ENCODE measurements around the gene SHANK2. TPM values are rescaled to one million over a fixed set of nuclear protein-coding genes. Genes with fewer than 3 reads are reported as not detected.

The SHANK2 gene
- total RNA-seq, 2 donors from 2014 or later = 22.3 to 49.6 TPM

DNA sequence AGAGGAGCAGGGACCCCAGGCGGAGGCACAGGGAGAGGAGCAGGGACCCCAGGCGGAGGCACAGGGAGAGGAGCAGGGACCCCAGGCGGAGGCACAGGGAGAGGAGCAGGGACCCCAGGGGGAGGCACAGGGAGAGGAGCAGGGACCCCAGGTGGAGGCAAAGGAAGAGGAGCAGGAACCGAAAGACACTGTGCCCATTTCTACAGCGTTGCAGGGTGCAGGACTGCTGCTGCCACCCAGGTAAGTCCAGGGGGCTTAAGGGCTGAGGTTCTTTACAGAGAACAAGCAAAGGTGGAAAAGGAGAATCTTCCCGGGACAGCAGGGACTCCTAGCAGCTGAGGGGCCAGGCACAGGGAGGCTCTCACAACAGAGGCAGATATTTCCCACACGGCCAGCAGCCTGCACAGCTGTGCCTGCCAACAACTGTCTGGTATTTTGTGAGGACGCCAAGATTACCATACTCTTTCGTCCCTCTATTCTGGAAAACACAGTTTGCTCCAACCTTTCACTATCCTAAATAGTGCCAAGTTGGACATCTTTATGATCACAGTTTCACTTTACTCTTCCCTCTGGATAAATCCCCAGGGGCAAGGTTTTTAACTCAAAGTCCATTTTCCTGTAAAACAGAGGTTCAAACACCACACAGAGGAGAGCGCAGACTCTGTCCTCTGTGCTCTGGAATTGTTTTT, 39.4 kb downstream of the SHANK2 start:
- H3K27me3 Mint-ChIP-seq (ENCODE audit: insufficient read depth) = no peaks in the 10 kb centered on the region
- Histone ChIP-seq H3K9me3 (ENCODE audit: control insufficient read depth, low read length) (no peaks in the 10 kb centered on the region), H3K4me3 (ENCODE audit: low read length) (no peak overlapping the region), H3K9ac (ENCODE audit: extremely low read depth, low read length, poor library complexity, severe bottlenecking) (no peak overlapping the region), H3K4me1 (ENCODE audit: control insufficient read depth, insufficient read depth, low read length) (no peaks in the 10 kb centered on the region), H3K36me3 (ENCODE audit: control insufficient read depth, insufficient read depth, low read length) (no peaks in the 10 kb centered on the region), H3K27me3 (ENCODE audit: control insufficient read depth, insufficient read depth, low read length, poor library complexity, severe bottlenecking) (no peaks in the 10 kb centered on the region), H3K27ac (ENCODE audit: low read depth, low read length) (no peak overlapping the region)
- peaks cover 3% of the 10 kb centered on the region for H3K4me1 Mint-ChIP-seq
- TF ChIP-seq, protein P1, sequence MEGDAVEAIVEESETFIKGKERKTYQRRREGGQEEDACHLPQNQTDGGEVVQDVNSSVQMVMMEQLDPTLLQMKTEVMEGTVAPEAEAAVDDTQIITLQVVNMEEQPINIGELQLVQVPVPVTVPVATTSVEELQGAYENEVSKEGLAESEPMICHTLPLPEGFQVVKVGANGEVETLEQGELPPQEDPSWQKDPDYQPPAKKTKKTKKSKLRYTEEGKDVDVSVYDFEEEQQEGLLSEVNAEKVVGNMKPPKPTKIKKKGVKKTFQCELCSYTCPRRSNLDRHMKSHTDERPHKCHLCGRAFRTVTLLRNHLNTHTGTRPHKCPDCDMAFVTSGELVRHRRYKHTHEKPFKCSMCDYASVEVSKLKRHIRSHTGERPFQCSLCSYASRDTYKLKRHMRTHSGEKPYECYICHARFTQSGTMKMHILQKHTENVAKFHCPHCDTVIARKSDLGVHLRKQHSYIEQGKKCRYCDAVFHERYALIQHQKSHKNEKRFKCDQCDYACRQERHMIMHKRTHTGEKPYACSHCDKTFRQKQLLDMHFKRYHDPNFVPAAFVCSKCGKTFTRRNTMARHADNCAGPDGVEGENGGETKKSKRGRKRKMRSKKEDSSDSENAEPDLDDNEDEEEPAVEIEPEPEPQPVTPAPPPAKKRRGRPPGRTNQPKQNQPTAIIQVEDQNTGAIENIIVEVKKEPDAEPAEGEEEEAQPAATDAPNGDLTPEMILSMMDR (conservative IDR thresholded peaks at IDR 0.05) = no peak
- 88 to 90% methylated on average over 8 to 10 of the region's 10 CpGs for WGBS, 2 experiments (ENCODE audit: insufficient coverage in 1 of 2, insufficient read length in 1 of 2)
- peaks cover 23% of the 10 kb centered on the region for H3K36me3 Mint-ChIP-seq (ENCODE audit: low read depth)
- no peak overlapping the region for H3K27ac Mint-ChIP-seq
- peak; percentile 36 for DNase-seq
- H3K9me3 Mint-ChIP-seq = peaks cover 4% of the 10 kb centered on the region
- H3K4me3 Mint-ChIP-seq = no peak overlapping the region

DNA sequence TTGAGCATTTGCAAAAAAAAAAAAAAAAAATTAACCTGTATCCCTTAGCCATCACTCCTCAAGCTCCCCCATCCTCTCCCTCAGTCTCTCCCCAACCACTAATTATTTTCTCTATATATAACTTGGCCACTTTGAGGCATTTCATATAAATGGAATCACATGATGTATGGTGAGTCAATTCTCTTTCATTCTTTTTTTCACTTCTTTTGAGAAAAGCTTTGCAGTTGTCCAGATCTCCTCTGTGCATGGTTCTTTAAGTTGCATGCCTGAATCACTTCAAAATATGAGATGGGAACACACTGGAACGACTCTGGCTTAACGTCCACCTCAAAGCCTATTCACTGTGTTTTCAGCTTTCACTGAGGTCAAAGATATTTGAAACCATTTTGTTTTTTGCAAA, 40.7 kb downstream of the SHANK2 start:
- Histone ChIP-seq H3K4me1 (ENCODE audit: control insufficient read depth, insufficient read depth, low read length) (no peaks in the 10 kb centered on the region), H3K4me3 (ENCODE audit: low read length) (no peak overlapping the region), H3K27ac (ENCODE audit: low read depth, low read length) (no peak overlapping the region), H3K9ac (ENCODE audit: extremely low read depth, low read length, poor library complexity, severe bottlenecking) (no peak overlapping the region), H3K27me3 (ENCODE audit: control insufficient read depth, insufficient read depth, low read length, poor library complexity, severe bottlenecking) (no peaks in the 10 kb centered on the region), H3K36me3 (ENCODE audit: control insufficient read depth, insufficient read depth, low read length) (no peaks in the 10 kb centered on the region), H3K9me3 (ENCODE audit: control insufficient read depth, low read length) (no peaks in the 10 kb centered on the region)
- no peak overlapping the region for H3K4me3 Mint-ChIP-seq
- H3K4me1 Mint-ChIP-seq = peaks cover 6% of the 10 kb centered on the region
- no peak overlapping the region for H3K27ac Mint-ChIP-seq
- no peak for DNase-seq
- H3K36me3 Mint-ChIP-seq (ENCODE audit: low read depth) = peaks cover 23% of the 10 kb centered on the region
- H3K27me3 Mint-ChIP-seq (ENCODE audit: insufficient read depth) = no peaks in the 10 kb centered on the region
- TF ChIP-seq, protein P1 (conservative IDR thresholded peaks at IDR 0.05) = no peak
- H3K9me3 Mint-ChIP-seq = peaks cover 4% of the 10 kb centered on the region
- WGBS, 2 experiments (ENCODE audit: insufficient coverage in 1 of 2, insufficient read length in 1 of 2) = 91 to 94% methylated on average over 2 of the region's 2 CpGs

DNA sequence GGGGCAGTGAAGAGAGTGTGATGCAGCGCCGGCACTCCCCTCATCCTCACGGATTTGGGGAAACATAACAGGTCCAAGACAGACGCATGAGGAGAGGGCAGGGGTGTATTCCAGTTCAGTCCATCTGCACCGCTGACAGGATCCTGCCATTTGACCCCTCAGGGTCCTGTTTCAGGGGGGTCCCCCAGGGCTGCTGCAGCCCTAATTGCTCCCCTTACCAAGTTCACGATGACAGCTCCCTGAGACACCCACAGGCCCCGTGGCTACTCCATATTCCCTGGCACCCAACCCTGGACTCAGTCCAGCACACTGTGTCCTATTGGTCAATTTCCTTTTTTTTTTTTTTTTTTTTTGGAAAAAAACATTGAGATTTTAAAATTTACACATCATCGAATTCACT, 41.5 kb downstream of the SHANK2 start:
- no peak overlapping the region for H3K9ac ChIP-seq (ENCODE audit: extremely low read depth, low read length, poor library complexity, severe bottlenecking)
- Mint-ChIP-seq H3K27me3 (ENCODE audit: insufficient read depth) (no peaks in the 10 kb centered on the region), H3K27ac (no peak overlapping the region), H3K9me3 (peaks cover 4% of the 10 kb centered on the region), H3K4me1 (peaks cover 13% of the 10 kb centered on the region), H3K4me3 (no peak overlapping the region), H3K36me3 (ENCODE audit: low read depth) (peaks cover 19% of the 10 kb centered on the region)
- no peaks in the 10 kb centered on the region for H3K27me3 ChIP-seq (ENCODE audit: control insufficient read depth, insufficient read depth, low read length, poor library complexity, severe bottlenecking)
- H3K9me3 ChIP-seq (ENCODE audit: control insufficient read depth, low read length) = no peaks in the 10 kb centered on the region
- 93 to 96% methylated on average over 6 to 8 of the region's 8 CpGs for WGBS, 2 experiments (ENCODE audit: insufficient coverage in 1 of 2, insufficient read length in 1 of 2)
- H3K27ac ChIP-seq (ENCODE audit: low read depth, low read length) = no peak overlapping the region
- no peak overlapping the region for H3K4me3 ChIP-seq (ENCODE audit: low read length)
- no peaks in the 10 kb centered on the region for H3K4me1 ChIP-seq (ENCODE audit: control insufficient read depth, insufficient read depth, low read length)
- DNase-seq = no peak
- H3K36me3 ChIP-seq (ENCODE audit: control insufficient read depth, insufficient read depth, low read length) = no peaks in the 10 kb centered on the region
- TF ChIP-seq, protein P1 (conservative IDR thresholded peaks at IDR 0.05) = no peak
